ENCODE results near the gene SPR.

- TF ChIP-seq, protein P1, sequence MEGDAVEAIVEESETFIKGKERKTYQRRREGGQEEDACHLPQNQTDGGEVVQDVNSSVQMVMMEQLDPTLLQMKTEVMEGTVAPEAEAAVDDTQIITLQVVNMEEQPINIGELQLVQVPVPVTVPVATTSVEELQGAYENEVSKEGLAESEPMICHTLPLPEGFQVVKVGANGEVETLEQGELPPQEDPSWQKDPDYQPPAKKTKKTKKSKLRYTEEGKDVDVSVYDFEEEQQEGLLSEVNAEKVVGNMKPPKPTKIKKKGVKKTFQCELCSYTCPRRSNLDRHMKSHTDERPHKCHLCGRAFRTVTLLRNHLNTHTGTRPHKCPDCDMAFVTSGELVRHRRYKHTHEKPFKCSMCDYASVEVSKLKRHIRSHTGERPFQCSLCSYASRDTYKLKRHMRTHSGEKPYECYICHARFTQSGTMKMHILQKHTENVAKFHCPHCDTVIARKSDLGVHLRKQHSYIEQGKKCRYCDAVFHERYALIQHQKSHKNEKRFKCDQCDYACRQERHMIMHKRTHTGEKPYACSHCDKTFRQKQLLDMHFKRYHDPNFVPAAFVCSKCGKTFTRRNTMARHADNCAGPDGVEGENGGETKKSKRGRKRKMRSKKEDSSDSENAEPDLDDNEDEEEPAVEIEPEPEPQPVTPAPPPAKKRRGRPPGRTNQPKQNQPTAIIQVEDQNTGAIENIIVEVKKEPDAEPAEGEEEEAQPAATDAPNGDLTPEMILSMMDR (IDR thresholded peaks at IDR 0.05), result no peak
- no peak for TF ChIP-seq POLR2A (IDR thresholded peaks at IDR 0.05)
Measured at GRCh38 chr2:72887032-72887739, at the start of gene SPR.
